Liver (tissue), 9 donors: ENCODE results near the gene NHERF2. TPM values are rescaled to one million over a fixed set of nuclear protein-coding genes. Genes with fewer than 3 reads are reported as not detected.

Source experiments
- DNase-seq: peaks from one replicate; pipeline ENCODE4 v3.0.0-alpha.2; 2017; ENCODE audit warnings: low spot score
- H3K27ac ChIP-seq, 2 donors: one replicate each; pipeline ENCODE4 v1.7.0; 2013; ENCODE audit warnings: inconsistent platforms in 2 of 2, low read length in 2 of 2, control low read depth in 1 of 2, low read depth in 1 of 2, mild to moderate bottlenecking in 1 of 2
- H3K27me3 ChIP-seq, 4 donors: one replicate each; pipeline versions ENCODE4 v1.6.1 to v1.7.0; 2013; ENCODE audit warnings: low read length in 3 of 4, inconsistent platforms in 1 of 4, mild to moderate bottlenecking in 1 of 4, moderate library complexity in 1 of 4; ENCODE audit not compliant: control insufficient read depth in 4 of 4, insufficient read depth in 4 of 4
- H3K36me3 ChIP-seq, 4 donors: one replicate each; pipeline versions ENCODE4 v1.6.1 to v1.7.0; 2013; ENCODE audit warnings: low read length in 3 of 4, mild to moderate bottlenecking in 3 of 4, low read depth in 1 of 4, moderate library complexity in 1 of 4; ENCODE audit not compliant: control insufficient read depth in 4 of 4, insufficient read depth in 3 of 4
- H3K4me1 ChIP-seq, 4 donors: one replicate each; pipeline versions ENCODE4 v1.6.1 to v1.7.0; 2013; ENCODE audit warnings: low read length in 3 of 4, mild to moderate bottlenecking in 3 of 4, moderate library complexity in 1 of 4; ENCODE audit not compliant: control insufficient read depth in 4 of 4, insufficient read depth in 4 of 4
- H3K4me3 ChIP-seq, 3 donors: one replicate each; pipeline versions ENCODE4 v1.6.1 to v1.7.0; 2013; ENCODE audit warnings: low read length in 3 of 3, control low read depth in 1 of 3, low read depth in 1 of 3, mild to moderate bottlenecking in 1 of 3
- H3K9ac ChIP-seq, 2 donors: one replicate each; pipeline ENCODE4 v1.7.0; 2013; ENCODE audit warnings: low read length in 2 of 2, mild to moderate bottlenecking in 2 of 2, moderate library complexity in 2 of 2, control low read depth in 1 of 2, low read depth in 1 of 2
- H3K9me3 ChIP-seq, 4 donors: one replicate each; pipeline versions ENCODE4 v1.6.1 to v1.7.0; 2013; ENCODE audit warnings: low read length in 3 of 4; ENCODE audit not compliant: control insufficient read depth in 4 of 4
- FOXA1 ChIP-seq: IDR thresholded peaks from 2 replicates; pipeline ENCODE4 v1.6.1; 2016; ENCODE audit warnings: antibody characterized with exemption
- FOXA2 ChIP-seq: IDR thresholded peaks from 2 replicates; pipeline ENCODE4 v1.6.1; 2016; ENCODE audit warnings: antibody characterized with exemption
- HNF4A ChIP-seq, 2 donors: conservative IDR thresholded peaks; 2 replicates each; pipeline ENCODE4 v1.6.1; 2016; ENCODE audit warnings: antibody characterized with exemption in 2 of 2, mild to moderate bottlenecking in 2 of 2
- JUND ChIP-seq, 2 donors: IDR thresholded peaks; 2 replicates each; pipeline ENCODE4 v1.6.1; 2016; ENCODE audit warnings: antibody characterized with exemption in 2 of 2
- MAX ChIP-seq: IDR thresholded peaks from 2 replicates; pipeline ENCODE4 v1.6.1; 2016; ENCODE audit warnings: antibody characterized with exemption
- RAD21 ChIP-seq, 2 donors: IDR thresholded peaks; 2 replicates each; pipeline ENCODE4 v1.6.1; 2016; ENCODE audit warnings: antibody characterized with exemption in 2 of 2, mild to moderate bottlenecking in 2 of 2
- REST ChIP-seq: IDR thresholded peaks from 2 replicates; pipeline ENCODE4 v1.6.1; 2016; ENCODE audit warnings: antibody characterized with exemption, mild to moderate bottlenecking
- RXRA ChIP-seq, 2 donors: IDR thresholded peaks; 2 replicates each; pipeline ENCODE4 v1.6.1; 2017 to 2018; ENCODE audit warnings: antibody characterized with exemption in 2 of 2, mild to moderate bottlenecking in 1 of 2
- ZBTB33 ChIP-seq: IDR thresholded peaks from 2 replicates; pipeline ENCODE4 v1.6.1; 2016; ENCODE audit warnings: antibody characterized with exemption
- WGBS: extraction: QIAGEN DNeasy Blood & Tissue Kit; methylation state at CpG from one replicate; pipeline ENCODE4 v1.1.7; 2013; 5-methylcytosine and 5-hydroxymethylcytosine counted together
- polyA plus RNA-seq, 2 donors: library from polyadenylated mRNA; stranded (reverse) in 1 of 2; unstranded in 1 of 2; fragments of 200-250 nt in 1 of 2; fragments of >200 nt in 1 of 2; fragmentation: Nextera tagmentation in 1 of 2; extraction: Ambion mirVana in 1 of 2; gene quantifications; one replicate each; pipeline versions ENCODE4 v1.2.1 to v1.2.3, GENCODE V29; 2013 to 2015
- total RNA-seq, 2 donors: library from RNA; depleted of rRNA; stranded (reverse); fragments of >200 nt; gene quantifications; one replicate each; pipeline ENCODE4 v1.2.3, GENCODE V29; 2014
- donor health status: healthy.
- donor health status: healthy.
- donor health status: healthy.
- donor health status: healthy.
- donor health status: healthy.

The NHERF2 gene
- total and polyA plus RNA-seq, 4 donors, result 36.6 to 205 (median 74.1) TPM

GRCh38 chr16:2027024-2028010 is 615 bp downstream of the NHERF2 start:
- H3K4me1 ChIP-seq, result peaks cover 24 to 83% (median 65%) of the 10 kb centered on the region in 4 donors
- H3K9ac ChIP-seq, result peak overlapping the region; percentile 64 to 94
- WGBS, result 3% methylated on average over 76 of the region's 76 CpGs
- peak overlapping the region; percentile 89 to 99 (median 89) for H3K4me3 ChIP-seq
- H3K9me3 ChIP-seq, result no peaks in the 10 kb centered on the region
- H3K27ac ChIP-seq, result peak overlapping the region; percentile 49 to 65
- H3K27me3 ChIP-seq, result no peaks in the 10 kb centered on the region
- no peak for DNase-seq
- TF ChIP-seq ZBTB33 (peak; percentile 87), FOXA1 (no peak), JUND (IDR thresholded peaks at IDR 0.05) (peak in 1 of 2 donors; percentile 91), HNF4A (conservative IDR thresholded peaks at IDR 0.05) (no peak), RAD21 (IDR thresholded peaks at IDR 0.05) (peak in 1 of 2 donors; percentile 14), RXRA (IDR thresholded peaks at IDR 0.05) (peak in 1 of 2 donors; percentile 34), REST (peak; percentile 36), MAX (peak; percentile 14)
- H3K36me3 ChIP-seq, result no peaks in the 10 kb centered on the region

GRCh38 chr16:2028146-2028545 is 1.4 kb downstream of the NHERF2 start:
- WGBS, result 24% methylated on average over 3 of the region's 3 CpGs
- H3K27ac ChIP-seq, result peak overlapping the region; percentile 49 to 65
- H3K36me3 ChIP-seq, result no peaks in the 10 kb centered on the region
- H3K4me1 ChIP-seq, result peaks cover 25 to 84% (median 65%) of the 10 kb centered on the region in 4 donors
- peak overlapping the region; percentile 64 to 94 for H3K9ac ChIP-seq
- DNase-seq, result no peak
- no peaks in the 10 kb centered on the region for H3K9me3 ChIP-seq
- no peak for TF ChIP-seq FOXA2
- no peak for TF ChIP-seq MAX
- H3K27me3 ChIP-seq, result no peaks in the 10 kb centered on the region
- peak overlapping the region; percentile 89 to 99 (median 89) for H3K4me3 ChIP-seq
